Uterus (tissue), 4 donors: ENCODE data around the gene ZDHHC21. TPM values are rescaled to one million over a fixed set of nuclear protein-coding genes. Genes with fewer than 3 reads are reported as not detected.
A peak's percentile ranks its signal among the peaks of the same experiment; 100 is the strongest.

Source experiments
- DNase-seq, 2 donors: peaks; one replicate each; pipeline ENCODE4 v3.0.0-alpha.2; 2019 to 2020
- H3K27ac ChIP-seq, 2 donors: fragments of 200-600 bp; sonication (generic); 1 replicate in 1 of 2; 2 replicates in 1 of 2; pipeline ENCODE4 v1.5.1; 2016 to 2018
- H3K27me3 ChIP-seq, 2 donors: fragments of 200-600 bp; sonication (generic); one replicate each; pipeline ENCODE4 v1.5.1; 2018 to 2019; ENCODE audit warnings: control low read depth in 1 of 2
- H3K36me3 ChIP-seq, 2 donors: fragments of 200-600 bp; sonication (generic); one replicate each; pipeline ENCODE4 v1.5.1; 2019; ENCODE audit warnings: control low read depth in 1 of 2
- H3K4me1 ChIP-seq, 2 donors: fragments of 200-600 bp; sonication (generic); one replicate each; pipeline ENCODE4 v1.5.1; 2018 to 2019; ENCODE audit warnings: control low read depth in 1 of 2
- H3K4me3 ChIP-seq, 2 donors: fragments of 200-600 bp; sonication (generic); 1 replicate in 1 of 2; 2 replicates in 1 of 2; pipeline ENCODE4 v1.5.1; 2018 to 2019; ENCODE audit warnings: mild to moderate bottlenecking in 1 of 2
- H3K9me3 ChIP-seq, 2 donors: fragments of 200-600 bp; sonication (generic); one replicate each; pipeline ENCODE4 v1.5.1; 2019; ENCODE audit warnings: control low read depth in 1 of 2
- CTCF ChIP-seq, 4 experiments: fragments of 200-600 bp in 2 of 4; fragments of 450-650 bp in 2 of 4; sonication (generic) in 2 of 4; IDR thresholded peaks; one replicate each; pipeline ENCODE4 v1.5.1; 2016 to 2019; ENCODE audit warnings: antibody characterized with exemption in 4 of 4, mild to moderate bottlenecking in 2 of 4, moderate library complexity in 1 of 4
- POLR2A ChIP-seq, 2 donors: fragments of 450-650 bp; IDR thresholded peaks; one replicate each; pipeline ENCODE4 v1.6.1; 2016; ENCODE audit warnings: antibody characterized with exemption in 2 of 2, mild to moderate bottlenecking in 1 of 2, moderate library complexity in 1 of 2
- intact Hi-C: fragments of 100-400 bp; cut with DNase I; formaldehyde crosslinking; loops from one replicate; pipeline ENCODE4 v1.15.1; 2023; ENCODE audit warnings: low total_unique reads
- total RNA-seq, 4 donors: library from RNA; depleted of rRNA in 3 of 4; stranded (reverse); fragments of >200 nt in 3 of 4; gene quantifications; one replicate each; pipeline versions ENCODE4 v1.1.0 to v1.2.4, GENCODE V29; 2014 to 2023
- donor health status: DM: yes; HTN: yes; CAD: no.

Gene ZDHHC21
- total RNA-seq, 4 donors from 2014 or later: 6.9 to 54.9 (median 13.6) TPM

DNA sequence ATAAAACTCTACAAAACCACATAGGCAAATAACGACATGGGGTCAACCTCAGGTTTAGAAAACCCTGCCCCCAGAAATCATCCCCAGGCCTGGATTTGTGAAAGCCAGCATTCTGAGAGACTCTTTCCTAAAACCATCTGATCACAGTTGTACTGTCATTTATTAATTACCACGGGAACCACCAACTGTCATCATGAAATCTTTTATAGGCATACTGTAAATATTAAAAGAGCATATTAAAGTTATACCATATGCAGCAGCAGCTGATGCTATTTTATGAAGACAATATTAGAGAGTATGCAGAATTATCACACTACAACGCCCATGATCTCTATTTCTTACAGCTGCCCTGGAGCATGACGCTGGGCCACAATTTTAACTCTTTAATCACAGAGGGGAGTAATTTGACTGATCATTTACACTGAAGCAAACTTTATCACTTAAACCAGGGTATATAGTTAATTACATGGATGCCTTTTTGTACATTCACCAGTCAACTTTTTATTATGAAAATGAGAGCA, 9.0 kb upstream of the ZDHHC21 start:
- Histone ChIP-seq H3K4me3 (no peak overlapping the region), H3K9me3 (peaks cover 0 to 17% of the 10 kb centered on the region in 2 donors), H3K36me3 (no peaks in the 10 kb centered on the region), H3K4me1 (no peaks in the 10 kb centered on the region), H3K27ac (no peak overlapping the region), H3K27me3 (no peaks in the 10 kb centered on the region)
- TF ChIP-seq POLR2A (IDR thresholded peaks at IDR 0.05) (no peak), CTCF (IDR thresholded peaks at IDR 0.05) (no peak)
- intact Hi-C loops: no loop called here
- DNase-seq: no peak

GRCh38 chr9:14692470-14693250, 572 bp downstream of the ZDHHC21 start:
- H3K4me3 ChIP-seq: peak overlapping the region; percentile 71 to 78
- no peaks in the 10 kb centered on the region for H3K9me3 ChIP-seq
- intact Hi-C loops: no loop called here
- no peaks in the 10 kb centered on the region for H3K27me3 ChIP-seq
- H3K4me1 ChIP-seq: peaks cover 0 to 6% of the 10 kb centered on the region in 2 donors
- no peak for TF ChIP-seq CTCF (IDR thresholded peaks at IDR 0.05)
- no peak for TF ChIP-seq POLR2A (IDR thresholded peaks at IDR 0.05)
- peak; percentile 19 to 20 for DNase-seq
- H3K36me3 ChIP-seq: no peaks in the 10 kb centered on the region
- H3K27ac ChIP-seq: peak overlapping the region; percentile 32 to 57

GRCh38 chr9:14690948-14691730, 2.1 kb downstream of the ZDHHC21 start:
- DNase-seq: no peak
- no peaks in the 10 kb centered on the region for H3K9me3 ChIP-seq
- intact Hi-C loops: no loop called here
- no peak overlapping the region for H3K27ac ChIP-seq
- no peaks in the 10 kb centered on the region for H3K36me3 ChIP-seq
- H3K27me3 ChIP-seq: no peaks in the 10 kb centered on the region
- peaks cover 0 to 6% of the 10 kb centered on the region in 2 donors for H3K4me1 ChIP-seq
- H3K4me3 ChIP-seq: no peak overlapping the region
- TF ChIP-seq POLR2A (IDR thresholded peaks at IDR 0.05) (no peak), CTCF (IDR thresholded peaks at IDR 0.05) (no peak)

- intact Hi-C loops: no loop called here
- H3K27me3 ChIP-seq: no peaks in the 10 kb centered on the region
- DNase-seq: no peak
- no peak overlapping the region for H3K27ac ChIP-seq
- H3K9me3 ChIP-seq: no peaks in the 10 kb centered on the region
- TF ChIP-seq POLR2A (IDR thresholded peaks at IDR 0.05): no peak
- TF ChIP-seq CTCF (IDR thresholded peaks at IDR 0.05): no peak
- H3K4me1 ChIP-seq: peaks cover 0 to 5% of the 10 kb centered on the region in 2 donors
- H3K4me3 ChIP-seq: no peak overlapping the region
- no peaks in the 10 kb centered on the region for H3K36me3 ChIP-seq
Measured at GRCh38 chr9:14687042-14687719, 6.1 kb downstream of the ZDHHC21 start.
